Heart left ventricle (tissue), 13 donors: ENCODE measurements around the gene MED29.

Experiments used
- POLR2A ChIP-seq, 2 donors: fragments of 450-650 bp; IDR thresholded peaks; one replicate each; pipeline ENCODE4 v1.6.1; 2017; ENCODE audit warnings: antibody characterized with exemption in 2 of 2, mild to moderate bottlenecking in 2 of 2, moderate library complexity in 2 of 2
- TF ChIP-seq, protein P1 (sequence below), 12 donors: fragments of 200-600 bp; sonication (generic) in 4 of 12; IDR thresholded peaks; one replicate each; pipeline versions ENCODE4 v1.5.0 to v1.8.0; 2018 to 2022; ENCODE audit warnings: antibody characterized with exemption in 12 of 12, mild to moderate bottlenecking in 5 of 12
- donor health status: ischemic (EF 13 %, LVEDD 7.1; RV severe dilation, severe dysfunction).
- donor health status: DM: no; HTN: yes; CAD: no.
- donor health status: DM: no; HTN: no; CAD: no.
- donor health status: ischemic (EF 25% LVEDD 6.9; RV normal size, moderate dysfunction).
- donor health status: ischemic (EF 25% LVEDD 5.7; RV mildly dilated, moderate dysfunction).
- donor health status: ischemic (EF 35%, LVEDD 5.7; RV mildly dilated, moderate dysfunction).
- donor health status: nonischemic (EF 11% LVEDD 7.7; RV severe dilation, severe dysfunction).
- donor health status: DM: yes; HTN: yes; CAD: no.
- donor health status: PGD.
- donor health status: ischemic (EF 29% LVEDD 5.4; RV normal size, mild dysfunction).
- donor health status: nonischemic (EF 23%, LVEDD 6.1; RV moderate dilation, normal function).

DNA sequence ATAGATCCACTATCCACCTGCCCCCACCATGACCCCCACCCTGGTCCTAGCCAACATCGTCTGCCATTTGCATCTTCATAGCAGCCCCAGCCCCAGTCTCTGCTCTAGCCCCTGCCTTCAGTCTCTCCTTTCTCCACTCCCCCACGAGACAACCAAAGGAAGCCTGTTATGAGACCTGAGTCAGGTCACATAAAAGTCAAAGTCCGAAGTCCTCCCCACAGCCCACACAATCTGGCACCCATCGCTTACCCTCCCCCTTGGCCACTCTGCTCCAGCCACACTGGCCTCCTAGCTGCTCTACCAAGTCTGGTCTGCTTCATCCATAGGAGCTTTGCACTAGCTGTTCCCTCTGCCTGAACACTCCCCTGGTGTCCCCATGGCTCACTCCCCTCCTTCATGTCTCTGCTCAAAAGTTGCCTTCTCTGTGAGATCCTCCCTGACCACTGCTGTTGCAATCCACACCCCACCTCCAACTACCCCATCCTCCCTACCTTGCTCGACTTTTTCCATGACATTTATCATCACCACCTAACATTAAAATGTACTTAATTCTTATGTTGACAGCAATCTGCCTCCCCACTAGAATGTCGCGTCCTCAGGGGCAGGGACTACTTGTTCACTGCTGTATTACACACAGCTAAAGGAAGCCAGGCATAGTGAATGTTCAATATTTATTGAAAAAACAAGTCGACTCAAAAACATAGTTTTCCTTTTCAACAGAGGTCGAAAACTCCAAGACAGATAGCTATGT is 20.1 kb downstream of the MED29 start:
- no peak for TF ChIP-seq POLR2A (IDR thresholded peaks at IDR 0.05)
- TF ChIP-seq, protein P1, sequence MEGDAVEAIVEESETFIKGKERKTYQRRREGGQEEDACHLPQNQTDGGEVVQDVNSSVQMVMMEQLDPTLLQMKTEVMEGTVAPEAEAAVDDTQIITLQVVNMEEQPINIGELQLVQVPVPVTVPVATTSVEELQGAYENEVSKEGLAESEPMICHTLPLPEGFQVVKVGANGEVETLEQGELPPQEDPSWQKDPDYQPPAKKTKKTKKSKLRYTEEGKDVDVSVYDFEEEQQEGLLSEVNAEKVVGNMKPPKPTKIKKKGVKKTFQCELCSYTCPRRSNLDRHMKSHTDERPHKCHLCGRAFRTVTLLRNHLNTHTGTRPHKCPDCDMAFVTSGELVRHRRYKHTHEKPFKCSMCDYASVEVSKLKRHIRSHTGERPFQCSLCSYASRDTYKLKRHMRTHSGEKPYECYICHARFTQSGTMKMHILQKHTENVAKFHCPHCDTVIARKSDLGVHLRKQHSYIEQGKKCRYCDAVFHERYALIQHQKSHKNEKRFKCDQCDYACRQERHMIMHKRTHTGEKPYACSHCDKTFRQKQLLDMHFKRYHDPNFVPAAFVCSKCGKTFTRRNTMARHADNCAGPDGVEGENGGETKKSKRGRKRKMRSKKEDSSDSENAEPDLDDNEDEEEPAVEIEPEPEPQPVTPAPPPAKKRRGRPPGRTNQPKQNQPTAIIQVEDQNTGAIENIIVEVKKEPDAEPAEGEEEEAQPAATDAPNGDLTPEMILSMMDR (IDR thresholded peaks at IDR 0.05) = no peak
